ENCODE data around the gene BSX.

DNA sequence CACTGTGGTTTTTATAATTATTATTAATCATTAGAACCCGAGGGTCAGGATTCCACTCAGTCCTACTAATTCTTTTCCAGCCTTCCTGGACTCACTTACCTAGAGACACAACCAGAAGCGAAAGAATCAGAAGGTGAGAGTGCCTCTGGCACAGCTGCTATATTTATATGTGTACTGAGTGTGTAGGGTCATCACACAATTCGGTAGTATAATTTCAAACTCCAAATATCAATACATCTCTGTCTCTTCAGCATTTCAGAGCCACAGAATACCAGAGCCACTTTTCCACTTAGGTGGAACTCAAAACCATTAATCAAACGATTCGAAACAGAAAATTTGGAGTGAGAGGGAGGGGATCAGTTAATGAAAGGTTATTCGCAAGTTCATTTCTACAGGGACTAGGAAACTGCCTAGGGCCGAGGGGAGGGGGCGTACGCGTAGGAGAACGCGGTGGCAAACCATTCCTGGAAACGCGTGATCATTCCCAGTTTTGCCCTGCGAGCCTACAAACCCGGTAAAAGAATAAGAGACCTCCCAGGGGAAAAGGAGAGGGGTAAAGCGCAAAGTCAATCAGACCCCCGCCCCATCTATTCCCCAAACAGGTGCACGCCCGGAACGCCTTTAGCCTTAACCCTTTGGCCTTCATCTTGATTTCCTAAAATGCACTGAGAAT, 5.4 kb downstream of the BSX start:
- TF ChIP-seq, protein P1, sequence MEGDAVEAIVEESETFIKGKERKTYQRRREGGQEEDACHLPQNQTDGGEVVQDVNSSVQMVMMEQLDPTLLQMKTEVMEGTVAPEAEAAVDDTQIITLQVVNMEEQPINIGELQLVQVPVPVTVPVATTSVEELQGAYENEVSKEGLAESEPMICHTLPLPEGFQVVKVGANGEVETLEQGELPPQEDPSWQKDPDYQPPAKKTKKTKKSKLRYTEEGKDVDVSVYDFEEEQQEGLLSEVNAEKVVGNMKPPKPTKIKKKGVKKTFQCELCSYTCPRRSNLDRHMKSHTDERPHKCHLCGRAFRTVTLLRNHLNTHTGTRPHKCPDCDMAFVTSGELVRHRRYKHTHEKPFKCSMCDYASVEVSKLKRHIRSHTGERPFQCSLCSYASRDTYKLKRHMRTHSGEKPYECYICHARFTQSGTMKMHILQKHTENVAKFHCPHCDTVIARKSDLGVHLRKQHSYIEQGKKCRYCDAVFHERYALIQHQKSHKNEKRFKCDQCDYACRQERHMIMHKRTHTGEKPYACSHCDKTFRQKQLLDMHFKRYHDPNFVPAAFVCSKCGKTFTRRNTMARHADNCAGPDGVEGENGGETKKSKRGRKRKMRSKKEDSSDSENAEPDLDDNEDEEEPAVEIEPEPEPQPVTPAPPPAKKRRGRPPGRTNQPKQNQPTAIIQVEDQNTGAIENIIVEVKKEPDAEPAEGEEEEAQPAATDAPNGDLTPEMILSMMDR (conservative IDR thresholded peaks at IDR 0.05; ENCODE audit: low read depth, low read length) = no peak
- TF ChIP-seq POLR2A (IDR thresholded peaks at IDR 0.05; ENCODE audit: low read depth, low read length) = no peak
- no peak for TF ChIP-seq MAZ (IDR thresholded peaks at IDR 0.05; ENCODE audit: borderline replicate concordance, low read depth, low read length)
- TF ChIP-seq SMC3 (IDR thresholded peaks at IDR 0.05; ENCODE audit: low read depth, low read length) = no peak
- TF ChIP-seq, protein P2, sequence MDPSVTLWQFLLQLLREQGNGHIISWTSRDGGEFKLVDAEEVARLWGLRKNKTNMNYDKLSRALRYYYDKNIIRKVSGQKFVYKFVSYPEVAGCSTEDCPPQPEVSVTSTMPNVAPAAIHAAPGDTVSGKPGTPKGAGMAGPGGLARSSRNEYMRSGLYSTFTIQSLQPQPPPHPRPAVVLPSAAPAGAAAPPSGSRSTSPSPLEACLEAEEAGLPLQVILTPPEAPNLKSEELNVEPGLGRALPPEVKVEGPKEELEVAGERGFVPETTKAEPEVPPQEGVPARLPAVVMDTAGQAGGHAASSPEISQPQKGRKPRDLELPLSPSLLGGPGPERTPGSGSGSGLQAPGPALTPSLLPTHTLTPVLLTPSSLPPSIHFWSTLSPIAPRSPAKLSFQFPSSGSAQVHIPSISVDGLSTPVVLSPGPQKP (IDR thresholded peaks at IDR 0.05; ENCODE audit: borderline replicate concordance, low read depth, low read length) = no peak
- no peak for TF ChIP-seq CHD1 (IDR thresholded peaks at IDR 0.05; ENCODE audit: low read depth, low read length)
- no peak for TF ChIP-seq FOS (IDR thresholded peaks at IDR 0.05; ENCODE audit: low read depth, low read length)
- TF ChIP-seq, protein P3, sequence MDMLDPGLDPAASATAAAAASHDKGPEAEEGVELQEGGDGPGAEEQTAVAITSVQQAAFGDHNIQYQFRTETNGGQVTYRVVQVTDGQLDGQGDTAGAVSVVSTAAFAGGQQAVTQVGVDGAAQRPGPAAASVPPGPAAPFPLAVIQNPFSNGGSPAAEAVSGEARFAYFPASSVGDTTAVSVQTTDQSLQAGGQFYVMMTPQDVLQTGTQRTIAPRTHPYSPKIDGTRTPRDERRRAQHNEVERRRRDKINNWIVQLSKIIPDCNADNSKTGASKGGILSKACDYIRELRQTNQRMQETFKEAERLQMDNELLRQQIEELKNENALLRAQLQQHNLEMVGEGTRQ (IDR thresholded peaks at IDR 0.05; ENCODE audit: low read depth, low read length) = no peak
- TF ChIP-seq CEBPB (IDR thresholded peaks at IDR 0.05; ENCODE audit: low read depth, low read length) = no peak
- no peak for TF ChIP-seq BHLHE40 (IDR thresholded peaks at IDR 0.05; ENCODE audit: low read depth, low read length)
- no peak for TF ChIP-seq RAD21 (IDR thresholded peaks at IDR 0.05; ENCODE audit: low read length)

All from IMR-90 (cell line).